GM19467 (cell line): ENCODE results near the gene THSD7B.

Source experiments
- ATAC-seq: cut with Tn5 transposase; IDR thresholded peaks from one replicate; pipeline ENCODE4 v1.9.1; 2021; ENCODE audit warnings: mild to moderate bottlenecking, moderate library complexity; ENCODE audit not compliant: unreplicated experiment

The THSD7B gene

GRCh38 chr2:137339051-137339450, 573.7 kb downstream of the THSD7B start:
- ATAC-seq: no peak

GRCh38 chr2:137345994-137346393, 580.6 kb downstream of the THSD7B start:
- ATAC-seq: no peak

- ATAC-seq: no peak
These were observed 583.0 kb downstream of the THSD7B start for GRCh38 chr2:137348301-137348700.

- no peak for ATAC-seq
These were observed 592.3 kb downstream of the THSD7B start for GRCh38 chr2:137357634-137358033.

GRCh38 chr2:137367361-137367760, 602.0 kb downstream of the THSD7B start:
- no peak for ATAC-seq

- ATAC-seq: no peak
These were observed 603.8 kb downstream of the THSD7B start for GRCh38 chr2:137369106-137369505.

GRCh38 chr2:137379186-137379585, 613.8 kb downstream of the THSD7B start:
- no peak for ATAC-seq

- no peak for ATAC-seq
These were observed 615.3 kb downstream of the THSD7B start for GRCh38 chr2:137380610-137381009.

- no peak for ATAC-seq
These were observed 616.4 kb downstream of the THSD7B start for GRCh38 chr2:137381731-137382130.

- no peak for ATAC-seq
These were observed 618.0 kb downstream of the THSD7B start for GRCh38 chr2:137383391-137383790.

- ATAC-seq: no peak
These were observed 621.7 kb downstream of the THSD7B start for GRCh38 chr2:137387044-137387443.

- no peak for ATAC-seq
These were observed 640.2 kb downstream of the THSD7B start for GRCh38 chr2:137405496-137405895.

GRCh38 chr2:137411585-137411984, 646.2 kb downstream of the THSD7B start:
- no peak for ATAC-seq

GRCh38 chr2:137420744-137421143, 655.4 kb downstream of the THSD7B start:
- no peak for ATAC-seq

GRCh38 chr2:137435162-137435561, 669.8 kb downstream of the THSD7B start:
- no peak for ATAC-seq

GRCh38 chr2:137437386-137437785, 672.0 kb downstream of the THSD7B start:
- no peak for ATAC-seq

GRCh38 chr2:137444970-137445369, 679.6 kb downstream of the THSD7B start:
- no peak for ATAC-seq

- ATAC-seq: no peak
These were observed 684.1 kb downstream of the THSD7B start for GRCh38 chr2:137449454-137449853.

- ATAC-seq: no peak
These were observed 689.5 kb downstream of the THSD7B start for GRCh38 chr2:137454886-137455285.

GRCh38 chr2:137467246-137467862, 702.0 kb downstream of the THSD7B start:
- peak; percentile 88 for ATAC-seq

GRCh38 chr2:137493261-137493660, 727.9 kb downstream of the THSD7B start:
- no peak for ATAC-seq

GRCh38 chr2:137500599-137500998, 735.3 kb downstream of the THSD7B start:
- no peak for ATAC-seq

GRCh38 chr2:137507237-137507636, 741.9 kb downstream of the THSD7B start:
- ATAC-seq: no peak
